Upper lobe of left lung (tissue), 6 donors: ENCODE measurements around the gene KATNB1. TPM values are rescaled to one million over a fixed set of nuclear protein-coding genes. Genes with fewer than 3 reads are reported as not detected.

Experiments used
- ATAC-seq, 2 donors: fragments of 200-7000 bp; cut with Tn5 transposase; one replicate each; pipeline ENCODE4 v1.9.1; 2022; ENCODE audit warnings: mild to moderate bottlenecking in 2 of 2, moderate library complexity in 2 of 2; ENCODE audit not compliant: low FRiP score in 2 of 2
- DNase-seq, 2 donors: peaks; one replicate each; pipeline ENCODE4 v3.0.0-alpha.2; 2019 to 2020
- H3K27ac ChIP-seq, 4 donors: fragments of 200-600 bp; sonication (generic); one replicate each; pipeline ENCODE4 v1.5.1; 2016 to 2019
- H3K27me3 ChIP-seq, 4 donors: fragments of 200-600 bp; sonication (generic); one replicate each; pipeline ENCODE4 v1.5.1; 2017 to 2019
- H3K36me3 ChIP-seq, 4 donors: fragments of 200-600 bp; sonication (generic); one replicate each; pipeline ENCODE4 v1.5.1; 2016 to 2019
- H3K4me1 ChIP-seq, 4 donors: fragments of 200-600 bp; sonication (generic); one replicate each; pipeline ENCODE4 v1.5.1; 2018 to 2019
- H3K4me3 ChIP-seq, 4 donors: fragments of 200-600 bp; sonication (generic); one replicate each; pipeline ENCODE4 v1.5.1; 2017 to 2019; ENCODE audit warnings: mild to moderate bottlenecking in 2 of 4, moderate library complexity in 1 of 4
- H3K9me3 ChIP-seq, 4 donors: fragments of 200-600 bp; sonication (generic); one replicate each; pipeline ENCODE4 v1.5.1; 2018 to 2019
- EP300 ChIP-seq, 4 donors: sonication (generic); formaldehyde crosslinking; IDR thresholded peaks; one replicate each; pipeline ENCODE4 v1.5.1; 2017; ENCODE audit warnings: antibody characterized with exemption in 4 of 4, control low read depth in 2 of 4
- POLR2A ChIP-seq, 4 donors: fragments of 450-650 bp; IDR thresholded peaks; one replicate each; pipeline ENCODE4 v1.5.1; 2016 to 2017; ENCODE audit warnings: antibody characterized with exemption in 4 of 4, mild to moderate bottlenecking in 2 of 4
- POLR2AphosphoS5 ChIP-seq, 2 donors: sonication (generic); formaldehyde crosslinking; IDR thresholded peaks; one replicate each; pipeline ENCODE4 v1.5.1; 2017; ENCODE audit warnings: antibody characterized with exemption in 2 of 2
- WGBS, 2 donors: methylation state at CpG; one replicate each; pipeline ENCODE4 v1.1.5; 2017 to 2018; 5-methylcytosine and 5-hydroxymethylcytosine counted together
- total RNA-seq, 6 donors: library from RNA; depleted of rRNA in 4 of 6; stranded (reverse); fragments of >200 nt in 4 of 6; gene quantifications; one replicate each; pipeline versions ENCODE4 v1.1.0 to v1.2.1, GENCODE V29; 2016 to 2021
- TF ChIP-seq, protein P1 (sequence below), 6 experiments: fragments of 450-650 bp in 4 of 6; fragments of 200-600 bp in 2 of 6; sonication (generic) in 2 of 6; IDR thresholded peaks; one replicate each; pipeline ENCODE4 v1.5.1; 2016 to 2019; ENCODE audit warnings: antibody characterized with exemption in 6 of 6
- donor health status: DM: no; HTN: no; CAD: no; lungs with moderate emphysema.
- donor health status: DM: no; HTN: yes; CAD: no; lungs with severe emphysema.

The KATNB1 gene
- total RNA-seq, 6 donors from 2014 or later = 19.6 to 26.6 (median 21.5) TPM

DNA sequence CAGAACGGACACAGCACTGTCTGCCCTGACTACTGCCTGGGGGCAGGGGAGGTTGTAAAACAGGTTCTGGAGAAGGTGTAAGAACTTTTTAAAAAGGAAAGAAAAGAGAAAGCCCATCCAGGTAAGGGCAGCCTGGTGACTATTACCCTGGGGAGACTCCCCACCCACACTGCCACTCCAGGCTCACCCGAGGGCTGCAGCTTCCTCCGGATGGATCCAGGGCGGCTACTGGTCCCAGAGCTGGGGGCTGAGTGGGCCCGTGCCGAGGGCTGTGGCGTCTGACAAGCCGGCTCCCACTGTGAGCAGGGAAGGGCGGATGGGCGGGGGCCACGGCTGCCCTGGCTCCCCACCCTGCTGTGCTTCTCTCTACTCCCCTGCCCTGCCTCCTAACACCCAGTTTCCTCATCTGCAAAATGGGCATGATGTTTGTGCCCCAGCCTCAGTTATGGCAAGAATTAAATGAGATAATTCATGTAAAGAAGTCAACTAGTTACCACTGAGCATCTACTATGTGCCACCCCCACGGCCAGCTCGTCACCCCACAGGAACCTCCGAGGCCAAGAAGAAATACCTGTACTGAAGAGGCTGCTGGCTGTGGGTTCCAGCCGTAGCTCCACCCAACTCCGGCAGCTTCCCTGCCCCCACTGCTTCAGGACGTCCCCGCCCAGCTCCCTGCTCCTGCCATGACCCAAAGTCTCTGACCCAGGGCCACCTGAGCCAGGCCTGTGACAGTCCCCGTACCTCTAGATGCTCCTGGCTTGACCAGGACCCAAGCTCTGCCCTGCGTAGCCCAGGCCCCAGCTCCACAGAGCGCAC lies 24.2 kb downstream of the KATNB1 start:
- Histone ChIP-seq H3K9me3 (no peaks in the 10 kb centered on the region), H3K4me3 (no peak overlapping the region), H3K36me3 (peaks cover 7 to 93% (median 57%) of the 10 kb centered on the region in 4 donors), H3K4me1 (peaks cover 4 to 11% (median 9%) of the 10 kb centered on the region in 4 donors), H3K27ac (peak overlapping the region in 2 of 4 donors; percentile 34 to 40), H3K27me3 (no peaks in the 10 kb centered on the region)
- DNase-seq (peak in 1 of 2 donors; percentile 66), ATAC-seq (no peak)
- WGBS, 2 donors = 78 to 85% methylated on average over 15 to 18 of the region's 21 CpGs
- TF ChIP-seq EP300 (IDR thresholded peaks at IDR 0.05) = no peak
- no peak for TF ChIP-seq POLR2A (IDR thresholded peaks at IDR 0.05)
- TF ChIP-seq, protein P1, sequence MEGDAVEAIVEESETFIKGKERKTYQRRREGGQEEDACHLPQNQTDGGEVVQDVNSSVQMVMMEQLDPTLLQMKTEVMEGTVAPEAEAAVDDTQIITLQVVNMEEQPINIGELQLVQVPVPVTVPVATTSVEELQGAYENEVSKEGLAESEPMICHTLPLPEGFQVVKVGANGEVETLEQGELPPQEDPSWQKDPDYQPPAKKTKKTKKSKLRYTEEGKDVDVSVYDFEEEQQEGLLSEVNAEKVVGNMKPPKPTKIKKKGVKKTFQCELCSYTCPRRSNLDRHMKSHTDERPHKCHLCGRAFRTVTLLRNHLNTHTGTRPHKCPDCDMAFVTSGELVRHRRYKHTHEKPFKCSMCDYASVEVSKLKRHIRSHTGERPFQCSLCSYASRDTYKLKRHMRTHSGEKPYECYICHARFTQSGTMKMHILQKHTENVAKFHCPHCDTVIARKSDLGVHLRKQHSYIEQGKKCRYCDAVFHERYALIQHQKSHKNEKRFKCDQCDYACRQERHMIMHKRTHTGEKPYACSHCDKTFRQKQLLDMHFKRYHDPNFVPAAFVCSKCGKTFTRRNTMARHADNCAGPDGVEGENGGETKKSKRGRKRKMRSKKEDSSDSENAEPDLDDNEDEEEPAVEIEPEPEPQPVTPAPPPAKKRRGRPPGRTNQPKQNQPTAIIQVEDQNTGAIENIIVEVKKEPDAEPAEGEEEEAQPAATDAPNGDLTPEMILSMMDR (IDR thresholded peaks at IDR 0.05) = no peak
- no peak for TF ChIP-seq POLR2AphosphoS5 (IDR thresholded peaks at IDR 0.05)

DNA sequence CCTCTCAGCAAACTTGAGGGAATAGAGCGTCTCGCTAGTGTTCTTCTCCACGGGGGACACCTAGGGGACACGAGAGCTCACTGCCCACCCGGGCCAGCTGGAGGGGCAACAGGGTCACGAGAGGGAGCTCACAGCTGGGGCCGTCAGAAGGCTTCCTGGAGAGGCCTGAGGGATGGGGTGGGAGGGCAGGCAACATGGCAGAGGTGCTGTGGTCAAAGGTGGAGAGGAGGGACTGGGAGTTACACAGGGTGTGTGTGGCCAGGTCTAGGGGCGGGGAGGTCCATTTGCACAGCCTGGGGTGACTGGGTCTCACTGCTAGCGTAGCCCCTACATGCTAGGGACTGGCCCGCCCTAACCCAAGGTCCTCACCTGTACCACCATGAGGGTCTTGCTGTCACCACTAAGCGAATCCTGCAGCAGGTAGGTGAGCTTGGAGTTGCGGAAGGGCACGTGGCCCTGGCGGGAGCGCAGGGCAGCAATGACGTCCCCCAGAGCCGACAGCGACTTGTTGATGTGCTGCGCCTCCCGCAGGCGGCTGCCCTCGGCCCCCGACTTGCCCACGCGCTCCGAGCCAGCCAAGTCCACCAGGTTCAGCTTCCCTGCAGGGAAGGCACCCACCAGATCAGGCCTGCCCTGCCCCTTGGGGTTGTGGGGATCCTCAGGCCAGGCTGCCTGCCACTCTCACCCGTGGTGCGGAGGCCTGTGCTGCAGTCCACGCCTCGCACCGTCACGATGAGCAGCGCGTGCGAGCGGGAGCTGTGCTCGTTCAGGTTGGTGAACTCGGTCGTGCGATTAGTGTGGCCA lies 25.0 kb downstream of the KATNB1 start:
- no peak overlapping the region for H3K4me3 ChIP-seq
- no peak for ATAC-seq
- H3K4me1 ChIP-seq = peaks cover 4 to 11% (median 9%) of the 10 kb centered on the region in 4 donors
- no peaks in the 10 kb centered on the region for H3K9me3 ChIP-seq
- peaks cover 7 to 92% (median 51%) of the 10 kb centered on the region in 4 donors for H3K36me3 ChIP-seq
- H3K27ac ChIP-seq = peak overlapping the region in 1 of 4 donors; percentile 40
- peak in 1 of 2 donors; percentile 77 for DNase-seq
- H3K27me3 ChIP-seq = no peaks in the 10 kb centered on the region
- no peak for TF ChIP-seq POLR2A (IDR thresholded peaks at IDR 0.05)
- TF ChIP-seq EP300 (IDR thresholded peaks at IDR 0.05) = no peak
- no peak for TF ChIP-seq POLR2AphosphoS5 (IDR thresholded peaks at IDR 0.05)
- TF ChIP-seq, protein P1 (IDR thresholded peaks at IDR 0.05) = no peak
- 89 to 92% methylated on average over 30 to 40 of the region's 40 CpGs for WGBS, 2 donors

DNA sequence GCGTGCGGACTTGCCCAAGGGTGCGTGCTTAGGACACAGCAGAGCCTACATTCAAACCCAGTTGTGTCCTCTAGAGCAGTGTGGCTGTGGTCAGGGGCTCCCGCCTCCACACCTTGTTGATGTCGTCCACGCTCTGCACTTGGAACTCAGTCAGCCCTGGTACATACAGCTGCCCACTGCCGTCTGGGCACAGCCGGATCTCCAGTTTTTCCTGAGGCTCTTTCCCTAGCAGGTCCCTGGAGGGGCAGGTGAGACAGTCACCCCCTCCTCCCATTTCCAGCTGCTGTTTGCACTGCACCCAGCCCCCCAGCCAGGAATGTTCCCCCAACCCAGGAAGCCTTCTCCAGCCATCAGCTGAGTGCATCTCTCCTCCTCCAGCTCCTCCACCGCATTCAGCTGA lies 25.7 kb downstream of the KATNB1 start:
- no peak for ATAC-seq
- Histone ChIP-seq H3K9me3 (no peaks in the 10 kb centered on the region), H3K27ac (no peak overlapping the region), H3K36me3 (peaks cover 7 to 92% (median 45%) of the 10 kb centered on the region in 4 donors), H3K27me3 (no peaks in the 10 kb centered on the region), H3K4me1 (peaks cover 4 to 11% (median 9%) of the 10 kb centered on the region in 4 donors), H3K4me3 (no peak overlapping the region)
- TF ChIP-seq, protein P1 (IDR thresholded peaks at IDR 0.05) = no peak
- no peak for TF ChIP-seq POLR2A (IDR thresholded peaks at IDR 0.05)
- TF ChIP-seq EP300 (IDR thresholded peaks at IDR 0.05) = no peak
- no peak for TF ChIP-seq POLR2AphosphoS5 (IDR thresholded peaks at IDR 0.05)
- no peak for DNase-seq
- WGBS, 2 donors = 78 to 84% methylated on average over 7 to 8 of the region's 9 CpGs

DNA sequence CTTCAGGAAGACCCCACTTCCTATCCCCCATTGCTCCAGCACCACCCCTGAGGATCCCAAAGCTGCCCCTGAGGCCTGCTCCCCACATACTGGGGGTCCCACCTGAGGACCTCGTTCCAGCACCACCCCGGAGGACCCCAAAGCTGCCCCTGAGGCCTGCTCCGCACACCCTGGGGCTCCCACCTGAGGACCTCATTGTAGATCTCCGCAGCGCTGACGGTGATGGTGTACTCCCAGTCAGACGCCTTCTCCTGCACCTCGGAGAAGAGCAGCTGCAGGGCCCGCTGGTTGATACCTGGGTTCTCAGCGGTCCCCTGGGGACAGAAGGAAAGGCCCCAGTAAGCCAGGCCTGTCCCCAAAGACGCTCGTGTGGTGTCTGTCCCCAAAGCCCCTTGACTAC lies 26.4 kb downstream of the KATNB1 start:
- Histone ChIP-seq H3K36me3 (peaks cover 7 to 93% (median 49%) of the 10 kb centered on the region in 4 donors), H3K9me3 (no peaks in the 10 kb centered on the region), H3K27me3 (no peaks in the 10 kb centered on the region), H3K27ac (no peak overlapping the region), H3K4me3 (no peak overlapping the region), H3K4me1 (peaks cover 4 to 10% (median 8%) of the 10 kb centered on the region in 4 donors)
- ATAC-seq (no peak), DNase-seq (peak in 1 of 2 donors; percentile 54)
- 96 to 97% methylated on average over 12 of the region's 12 CpGs for WGBS, 2 donors
- TF ChIP-seq, protein P1 (IDR thresholded peaks at IDR 0.05) = no peak
- TF ChIP-seq EP300 (IDR thresholded peaks at IDR 0.05) = no peak
- no peak for TF ChIP-seq POLR2A (IDR thresholded peaks at IDR 0.05)
- no peak for TF ChIP-seq POLR2AphosphoS5 (IDR thresholded peaks at IDR 0.05)
